ENCODE data around the gene PDHB. TPM values are rescaled to one million over a fixed set of nuclear protein-coding genes. Genes with fewer than 3 reads are reported as not detected.

PDHB gene
- total and polyA plus RNA-seq, 3 donors from 2014 or later, result 94.0 to 126 (median 98.0) TPM

- no peaks in the 10 kb centered on the region for H3K36me3 ChIP-seq (ENCODE audit: low read depth, missing control alignments)
- peaks cover 9% of the 10 kb centered on the region for H3K4me1 ChIP-seq
- no peaks in the 10 kb centered on the region for H3K27me3 ChIP-seq
- TF ChIP-seq CTCF (IDR thresholded peaks at IDR 0.05) (no peak), POLR2A (IDR thresholded peaks at IDR 0.05) (no peak)
- H3K9me3 ChIP-seq, result no peaks in the 10 kb centered on the region
- no peak overlapping the region for H3K27ac ChIP-seq
- no peak overlapping the region for H3K4me3 ChIP-seq
- no peak for DNase-seq
- WGBS, 2 donors, result 69 to 99% methylated on average over 3 of the region's 3 CpGs
- intact Hi-C loops (cut with DNase I; ENCODE audit: low total_unique reads), result loop anchor here (10.0 kb wide), 1 partner anchor 86 kb away; no protein-coding TSS in a partner anchor
Observed at GRCh38 chr3:58411036-58411435, 22.6 kb downstream of the PDHB start.

- WGBS, 2 donors, result 87 to 92% methylated on average over 3 of the region's 3 CpGs
- Histone ChIP-seq H3K36me3 (ENCODE audit: low read depth, missing control alignments) (no peaks in the 10 kb centered on the region), H3K4me1 (peaks cover 6% of the 10 kb centered on the region), H3K9me3 (no peaks in the 10 kb centered on the region), H3K27ac (no peak overlapping the region), H3K27me3 (no peaks in the 10 kb centered on the region), H3K4me3 (no peak overlapping the region)
- intact Hi-C loops (cut with DNase I; ENCODE audit: low total_unique reads), result loop anchor here (10.0 kb wide), 1 partner anchor 85 kb away; no protein-coding TSS in a partner anchor
- TF ChIP-seq CTCF (IDR thresholded peaks at IDR 0.05) (no peak), POLR2A (IDR thresholded peaks at IDR 0.05) (no peak)
- DNase-seq, result no peak
Observed at GRCh38 chr3:58409663-58410062, 24.0 kb downstream of the PDHB start.

- intact Hi-C loops (cut with DNase I; ENCODE audit: low total_unique reads), result no loop called here
- DNase-seq, result no peak
- 89 to 90% methylated on average over 5 of the region's 5 CpGs for WGBS, 2 donors
- Histone ChIP-seq H3K36me3 (ENCODE audit: low read depth, missing control alignments) (no peaks in the 10 kb centered on the region), H3K4me1 (no peaks in the 10 kb centered on the region), H3K27ac (no peak overlapping the region), H3K4me3 (no peak overlapping the region), H3K27me3 (no peaks in the 10 kb centered on the region), H3K9me3 (no peaks in the 10 kb centered on the region)
- TF ChIP-seq CTCF (IDR thresholded peaks at IDR 0.05) (no peak), POLR2A (IDR thresholded peaks at IDR 0.05) (no peak)
Observed at GRCh38 chr3:58408906-58409305, 24.7 kb downstream of the PDHB start.

- H3K4me1 ChIP-seq, result no peaks in the 10 kb centered on the region
- H3K9me3 ChIP-seq, result no peaks in the 10 kb centered on the region
- H3K36me3 ChIP-seq (ENCODE audit: low read depth, missing control alignments), result no peaks in the 10 kb centered on the region
- intact Hi-C loops (cut with DNase I; ENCODE audit: low total_unique reads), result no loop called here
- no peak overlapping the region for H3K4me3 ChIP-seq
- H3K27ac ChIP-seq, result no peak overlapping the region
- DNase-seq, result no peak
- TF ChIP-seq POLR2A (IDR thresholded peaks at IDR 0.05), result no peak
- no peak for TF ChIP-seq CTCF (IDR thresholded peaks at IDR 0.05)
- 75 to 88% methylated on average over 4 of the region's 4 CpGs for WGBS, 2 donors
- H3K27me3 ChIP-seq, result no peaks in the 10 kb centered on the region
Observed at GRCh38 chr3:58404396-58404795, 29.2 kb downstream of the PDHB start.

GRCh38 chr3:58403513-58404109, 30.0 kb downstream of the PDHB start:
- WGBS, 2 donors, result 92 to 93% methylated on average over 6 of the region's 6 CpGs
- Histone ChIP-seq H3K9me3 (no peaks in the 10 kb centered on the region), H3K27ac (no peak overlapping the region), H3K36me3 (ENCODE audit: low read depth, missing control alignments) (no peaks in the 10 kb centered on the region), H3K27me3 (no peaks in the 10 kb centered on the region), H3K4me3 (no peak overlapping the region), H3K4me1 (no peaks in the 10 kb centered on the region)
- TF ChIP-seq POLR2A (IDR thresholded peaks at IDR 0.05) (no peak), CTCF (IDR thresholded peaks at IDR 0.05) (no peak)
- no peak for DNase-seq
- intact Hi-C loops (cut with DNase I; ENCODE audit: low total_unique reads), result no loop called here

Data from testis (tissue), 3 donors.